K562 (cell line): ENCODE results near the gene HNRNPA2B1. TPM values are rescaled to one million over a fixed set of nuclear protein-coding genes. Genes with fewer than 3 reads are reported as not detected.
A peak's percentile ranks its signal among the peaks of the same experiment; 100 is the strongest.
"Not testable (repeated sequence)": the region's sequence is repeated elsewhere in the genome, so short reads cannot be mapped to it uniquely, and the experiment has no call there.

Experiments used
- ATAC-seq: fragments of 200-7000 bp; cut with Tn5 transposase; 3 replicates; pipeline ENCODE4 v1.9.1; 2020; ENCODE audit warnings: moderate library complexity
- BruUV-seq: library from RNA; stranded (reverse); fragments of 400-500 nt; replicated peaks from 2 replicates; lab custom pipeline; 2021; lab: Mats Ljungman, UMichigan
- CTCF ChIA-PET: fragments of 300-600 bp; formaldehyde crosslinking; extraction: SDS; loops from one replicate; lab custom pipeline; 2021; ENCODE audit warnings: low intra/inter-chr PET ratio; lab: Yijun Ruan, JAX
- POLR2A ChIA-PET: fragments of 300-600, 350-650 bp; sonication (Branson Sonifier 250); formaldehyde crosslinking; extraction: SDS; loops from one replicate; lab custom pipeline; 2021; ENCODE audit warnings: antibody characterized with exemption, inconsistent platforms; lab: Yijun Ruan, JAX
- DNase-seq, 4 experiments: peaks; one replicate each; pipeline versions ENCODE4 v3.0.0 to v3.0.0-alpha.2; 2011 to 2018; ENCODE audit warnings: low spot score in 3 of 4, mixed read lengths in 3 of 4; ENCODE audit errors: extremely low read depth in 1 of 4
- FAIRE-seq: peaks from 2 replicates; lab custom pipeline; 2011; peaks lifted over from hg19 to GRCh38; lab: Jason Lieb, UNC
- H2AFZ ChIP-seq: 2 replicates; pipeline ENCODE4 v1.6.0; 2011; ENCODE audit warnings: low read depth, low read length, control low read depth, inconsistent platforms
- H3K27ac ChIP-seq: fragments of 200-600 bp; 3 replicates; pipeline ENCODE4 v1.8.0; 2011; ENCODE audit warnings: low read depth, mild to moderate bottlenecking, control low read depth, inconsistent platforms, low read length, moderate library complexity, mixed read lengths; ENCODE audit errors: extremely low read depth
- H3K27me3 ChIP-seq, 2 experiments: fragments of 300-600 bp in 1 of 2; 2 replicates in 1 of 2; 3 replicates in 1 of 2; pipeline versions ENCODE4 v1.6.0 to v1.8.0; 2011; ENCODE audit warnings: inconsistent platforms in 2 of 2, low read length in 2 of 2, mild to moderate bottlenecking in 1 of 2, mixed read lengths in 1 of 2, moderate library complexity in 1 of 2; ENCODE audit not compliant: control insufficient read depth in 2 of 2, insufficient read depth in 2 of 2
- H3K36me3 ChIP-seq: fragments of 300-600 bp; 3 replicates; pipeline ENCODE4 v1.8.0; 2011; ENCODE audit warnings: mild to moderate bottlenecking, low read length, inconsistent platforms; ENCODE audit not compliant: control insufficient read depth, insufficient read depth
- H3K4me1 ChIP-seq, 2 experiments: fragments of 200-600 bp in 1 of 2; replicated peaks in 1 of 2; 2 replicates in 1 of 2; 3 replicates in 1 of 2; pipeline versions ENCODE4 v1.5.1 to v1.8.0; 2011; ENCODE audit warnings: inconsistent platforms in 2 of 2, low read length in 2 of 2, mild to moderate bottlenecking in 1 of 2, mixed read lengths in 1 of 2, moderate library complexity in 1 of 2; ENCODE audit not compliant: control insufficient read depth in 2 of 2, insufficient read depth in 2 of 2
- H3K4me2 ChIP-seq: 2 replicates; pipeline ENCODE4 v1.6.1; 2011; ENCODE audit warnings: low read length, control low read depth, inconsistent platforms, mixed read lengths; ENCODE audit not compliant: insufficient read depth
- H3K4me3 ChIP-seq: fragments of 200-600 bp; sonication (generic), shearing (Covaris generic); 2 replicates; pipeline ENCODE4 v1.5.1; 2016; ENCODE audit warnings: control low read depth, inconsistent platforms
- H3K79me2 ChIP-seq: fragments of 200-600 bp; 3 replicates; pipeline ENCODE4 v1.8.0; 2011; ENCODE audit warnings: low read length, inconsistent platforms; ENCODE audit not compliant: control insufficient read depth, insufficient read depth
- H3K9ac ChIP-seq, 2 experiments: 2 replicates each; pipeline versions ENCODE4 v1.6.0 to v1.6.1; 2011; ENCODE audit warnings: low read depth in 2 of 2, low read length in 2 of 2, control low read depth in 1 of 2, inconsistent platforms in 1 of 2, mild to moderate bottlenecking in 1 of 2, mixed read lengths in 1 of 2; ENCODE audit not compliant: insufficient read depth in 1 of 2
- H3K9me1 ChIP-seq: one replicate; pipeline ENCODE4 v1.6.0; 2011; ENCODE audit warnings: inconsistent platforms, mild to moderate bottlenecking, low read length, moderate library complexity; ENCODE audit not compliant: control insufficient read depth, insufficient read depth
- H3K9me3 ChIP-seq: replicated peaks from 2 replicates; pipeline ENCODE4 v1.5.1; 2011; ENCODE audit warnings: low read depth, low read length, inconsistent platforms; ENCODE audit not compliant: control insufficient read depth, insufficient read depth
- H4K20me1 ChIP-seq: replicated peaks from 2 replicates; pipeline ENCODE4 v1.6.1; 2011; ENCODE audit warnings: low read length, inconsistent platforms, mixed read lengths; ENCODE audit not compliant: control insufficient read depth, insufficient read depth
- ARID1B ChIP-seq: fragments of 450-650 bp; IDR thresholded peaks from 2 replicates; pipeline ENCODE4 v1.6.1; 2016; ENCODE audit warnings: antibody characterized with exemption, mild to moderate bottlenecking, inconsistent platforms
- CBFA2T2 ChIP-seq: fragments of 450-650 bp; conservative IDR thresholded peaks from 2 replicates; pipeline ENCODE4 v1.6.1; 2017; ENCODE audit warnings: mild to moderate bottlenecking
- CBFA2T3 ChIP-seq: fragments of 450-650 bp; IDR thresholded peaks from 2 replicates; pipeline ENCODE4 v1.6.1; 2017
- KDM1A ChIP-seq, 2 experiments: fragments of 450-650 bp; IDR thresholded peaks; 2 replicates each; pipeline ENCODE4 v1.6.1; 2016; ENCODE audit warnings: mild to moderate bottlenecking in 2 of 2
- NCOR1 ChIP-seq: fragments of 450-650 bp; IDR thresholded peaks from 2 replicates; pipeline ENCODE4 v1.6.1; 2016; ENCODE audit warnings: mild to moderate bottlenecking, moderate library complexity
- NFIC ChIP-seq: fragments of 450-650 bp; IDR thresholded peaks from 2 replicates; pipeline ENCODE4 v1.6.1; 2017; ENCODE audit warnings: mild to moderate bottlenecking, inconsistent platforms
- SOX6 ChIP-seq: fragments of 450-650 bp; IDR thresholded peaks from 2 replicates; pipeline ENCODE4 v1.6.1; 2014; ENCODE audit warnings: mild to moderate bottlenecking
- TAL1 ChIP-seq: fragments of 450-650 bp; IDR thresholded peaks from 2 replicates; pipeline ENCODE4 v1.6.1; 2016; ENCODE audit warnings: mild to moderate bottlenecking
- TRIM24 ChIP-seq, 2 experiments: fragments of 450-650 bp; IDR thresholded peaks; 2 replicates each; pipeline ENCODE4 v1.6.1; 2016
- WGBS: fragments of 100-300 bp; shearing (Covaris generic); methylation state at CpG from one replicate; pipeline ENCODE4 v1.1.6; 2016; ENCODE audit warnings: low coverage, mixed read lengths; ENCODE audit not compliant: insufficient coverage; ENCODE audit errors: missing lambda C conversion rate; 5-methylcytosine and 5-hydroxymethylcytosine counted together
- in situ Hi-C: fragments of 300-500 bp; cut with MboI; formaldehyde crosslinking; loops from 4 replicates; pipeline ENCODE4 v1.15.0; 2018; ENCODE audit warnings: inconsistent platforms, mixed read lengths
- intact Hi-C: fragments of 100-400 bp; cut with micrococcal nuclease; formaldehyde crosslinking; loops from 2 replicates; pipeline ENCODE4 v1.14.2; 2022
- polyA plus RNA-seq, 8 experiments: library from polyadenylated mRNA; depleted of rRNA in 4 of 8; stranded (reverse) in 5 of 8; unstranded in 3 of 8; fragments of >200 nt; fragmentation: Nextera tagmentation in 2 of 8; fragmentation: Illumina TruSeq in 1 of 8; extraction: Ambion mirVana in 2 of 8; extraction: Trizol in 1 of 8; gene quantifications; 2 replicates each; pipeline versions ENCODE4 v1.2.1 to v1.2.3, GENCODE V29; 2011 to 2014; ENCODE audit warnings: inconsistent platforms in 1 of 8, missing spikeins in 1 of 8
- total RNA-seq, 7 experiments: library from RNA; depleted of rRNA in 6 of 7; stranded (reverse); fragments of >200 nt in 6 of 7; fragmentation: Illumina TruSeq in 2 of 7; extraction: Trizol in 2 of 7; gene quantifications; 2 replicates each; pipeline versions ENCODE4 v1.2.1 to v1.2.3, GENCODE V29; 2011 to 2021; ENCODE audit warnings: low replicate concordance in 1 of 7
- TF ChIP-seq, protein P1 (sequence below), 2 experiments: fragments of 250-450 bp in 1 of 2; fragments of 450-650 bp in 1 of 2; sonication (Bioruptor Pico) in 1 of 2; IDR thresholded peaks; 2 replicates each; pipeline versions ENCODE4 v1.6.1 to v1.8.0; 2016 to 2021; ENCODE audit warnings: mild to moderate bottlenecking in 2 of 2, moderate library complexity in 2 of 2, missing compliant biosample characterization in 1 of 2, missing genetic modification characterization in 1 of 2
- TF ChIP-seq, protein P2 (sequence below), 2 experiments: fragments of 450-650 bp; conservative IDR thresholded peaks; 2 replicates each; pipeline ENCODE4 v1.6.1; 2017; ENCODE audit warnings: mild to moderate bottlenecking in 2 of 2, moderate library complexity in 2 of 2

The HNRNPA2B1 gene
- total and polyA plus RNA-seq, 9 of the 15 experiments (the other 6 are each of a cell fraction or from before 2014, with no cell fraction given): 630 to 1,989 (median 865) TPM

DNA sequence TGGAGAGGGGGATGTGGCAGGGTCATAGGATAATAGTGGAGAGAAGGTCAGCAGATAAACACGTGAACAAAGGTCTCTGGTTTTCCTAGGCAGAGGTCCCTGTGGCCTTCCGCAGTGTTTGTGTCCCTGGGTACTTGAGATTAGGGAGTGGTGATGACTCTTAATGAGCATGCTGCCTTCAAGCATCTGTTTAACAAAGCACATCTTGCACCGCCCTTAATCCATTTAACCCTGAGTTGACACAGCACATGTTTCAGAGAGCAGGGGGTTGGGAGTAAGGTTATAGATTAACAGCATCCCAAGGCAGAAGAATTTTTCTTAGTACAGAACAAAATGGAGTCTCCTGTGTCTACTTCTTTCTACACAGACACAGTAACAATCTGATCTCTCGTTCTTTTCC is 24.6 kb downstream of the HNRNPA2B1 start:
- TF ChIP-seq KDM1A (IDR thresholded peaks at IDR 0.05) (peak in 1 of 2 experiments; percentile 29; a peak in 1 of 4 replicates), ARID1B (peak; percentile 39; the same call in 1 of the 2 replicates), TRIM24 (IDR thresholded peaks at IDR 0.05) (peak in 1 of 2 experiments; percentile 20; a peak in 1 of 4 replicates), CBFA2T3 (peak; percentile 81), NFIC (peak; percentile 20; the same call in 1 of the 2 replicates), SOX6 (0 out of 2 replicates have a peak, but pooled peaks have one; percentile 23), NCOR1 (peak; percentile 44; the same call in 1 of the 2 replicates), TAL1 (peak; percentile 56; the same call in 1 of the 2 replicates), CBFA2T2 (peak; percentile 74)
- TF ChIP-seq, protein P1, sequence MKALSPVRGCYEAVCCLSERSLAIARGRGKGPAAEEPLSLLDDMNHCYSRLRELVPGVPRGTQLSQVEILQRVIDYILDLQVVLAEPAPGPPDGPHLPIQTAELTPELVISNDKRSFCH (CRISPR knock-in tag; IDR thresholded peaks at IDR 0.05): not testable (repeated sequence)
- TF ChIP-seq, protein P1 (tag; IDR thresholded peaks at IDR 0.05): 0 out of 2 replicates have a peak, but pooled peaks have one; percentile 55
- TF ChIP-seq, protein P2, sequence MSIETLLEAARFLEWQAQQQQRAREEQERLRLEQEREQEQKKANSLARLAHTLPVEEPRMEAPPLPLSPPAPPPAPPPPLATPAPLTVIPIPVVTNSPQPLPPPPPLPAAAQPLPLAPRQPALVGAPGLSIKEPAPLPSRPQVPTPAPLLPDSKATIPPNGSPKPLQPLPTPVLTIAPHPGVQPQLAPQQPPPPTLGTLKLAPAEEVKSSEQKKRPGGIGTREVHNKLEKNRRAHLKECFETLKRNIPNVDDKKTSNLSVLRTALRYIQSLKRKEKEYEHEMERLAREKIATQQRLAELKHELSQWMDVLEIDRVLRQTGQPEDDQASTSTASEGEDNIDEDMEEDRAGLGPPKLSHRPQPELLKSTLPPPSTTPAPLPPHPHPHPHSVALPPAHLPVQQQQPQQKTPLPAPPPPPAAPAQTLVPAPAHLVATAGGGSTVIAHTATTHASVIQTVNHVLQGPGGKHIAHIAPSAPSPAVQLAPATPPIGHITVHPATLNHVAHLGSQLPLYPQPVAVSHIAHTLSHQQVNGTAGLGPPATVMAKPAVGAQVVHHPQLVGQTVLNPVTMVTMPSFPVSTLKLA (conservative IDR thresholded peaks at IDR 0.05): peak in 1 of 2 experiments; percentile 36; a peak in 1 of 4 replicates
- H3K4me2 ChIP-seq, in situ Hi-C loops, H3K27me3 ChIP-seq, intact Hi-C loops, H3K36me3 ChIP-seq, H3K27ac ChIP-seq, H3K9me1 ChIP-seq, CTCF ChIA-PET, H3K4me3 ChIP-seq, H3K9ac ChIP-seq, DNase-seq, H3K79me2 ChIP-seq, FAIRE-seq, POLR2A ChIA-PET, H4K20me1 ChIP-seq, ATAC-seq, BruUV-seq, H3K9me3 ChIP-seq, H2AFZ ChIP-seq: not testable (repeated sequence)
- no CpG with 5 or more reads among the region's 4 CpGs for WGBS
- H3K4me1 ChIP-seq: peaks cover 10 to 14% of the 10 kb centered on the region in 2 experiments; a peak in 4 of 5 replicates
